ENCODE data around the gene TSPEAR.

TSPEAR gene

GRCh38 chr21:44742418-44743153 is 31.2 kb upstream of the TSPEAR start:
- no peak for TF ChIP-seq TOX (CRISPR knock-in tag; IDR thresholded peaks at IDR 0.05; ENCODE audit: borderline replicate concordance)
- TF ChIP-seq ZC3H10 (CRISPR knock-in tag; IDR thresholded peaks at IDR 0.05): no peak
- TF ChIP-seq OSR1 (CRISPR knock-in tag; IDR thresholded peaks at IDR 0.05): no peak
- TF ChIP-seq ISL1 (CRISPR knock-in tag; IDR thresholded peaks at IDR 0.05): no peak
- TF ChIP-seq ZFP30 (CRISPR knock-in tag; IDR thresholded peaks at IDR 0.05): no peak
- no peak for TF ChIP-seq ZFP3 (CRISPR knock-in tag; IDR thresholded peaks at IDR 0.05)
- TF ChIP-seq RARB (CRISPR knock-in tag; IDR thresholded peaks at IDR 0.05): no peak
- no peak for TF ChIP-seq CREB5 (CRISPR knock-in tag; IDR thresholded peaks at IDR 0.05; ENCODE audit: low read depth)
- no peak for TF ChIP-seq ZNF70 (CRISPR knock-in tag; IDR thresholded peaks at IDR 0.05)
- TF ChIP-seq ZNF565 (CRISPR knock-in tag; conservative IDR thresholded peaks at IDR 0.05; ENCODE audit: low read depth): no peak
- no peak for ATAC-seq

GRCh38 chr21:44741921-44742320 is 30.5 kb upstream of the TSPEAR start:
- TF ChIP-seq TOX (CRISPR knock-in tag; IDR thresholded peaks at IDR 0.05; ENCODE audit: borderline replicate concordance): no peak
- no peak for TF ChIP-seq SNAI2 (CRISPR knock-in tag; IDR thresholded peaks at IDR 0.05)
- no peak for TF ChIP-seq TCF4 (CRISPR knock-in tag; IDR thresholded peaks at IDR 0.05; ENCODE audit: borderline replicate concordance)
- no peak for TF ChIP-seq BACH2 (CRISPR knock-in tag; IDR thresholded peaks at IDR 0.05; ENCODE audit: borderline replicate concordance)
- TF ChIP-seq CREB5 (CRISPR knock-in tag; IDR thresholded peaks at IDR 0.05; ENCODE audit: low read depth): no peak
- TF ChIP-seq RARB (CRISPR knock-in tag; IDR thresholded peaks at IDR 0.05): no peak
- no peak for TF ChIP-seq ESRRG (CRISPR knock-in tag; IDR thresholded peaks at IDR 0.05)
- TF ChIP-seq ZNF8 (CRISPR knock-in tag; IDR thresholded peaks at IDR 0.05): no peak
- TF ChIP-seq PATZ1 (CRISPR knock-in tag; IDR thresholded peaks at IDR 0.05; ENCODE audit: borderline replicate concordance): no peak
- TF ChIP-seq CSDC2 (CRISPR knock-in tag; IDR thresholded peaks at IDR 0.05): no peak
- TF ChIP-seq, protein P1, sequence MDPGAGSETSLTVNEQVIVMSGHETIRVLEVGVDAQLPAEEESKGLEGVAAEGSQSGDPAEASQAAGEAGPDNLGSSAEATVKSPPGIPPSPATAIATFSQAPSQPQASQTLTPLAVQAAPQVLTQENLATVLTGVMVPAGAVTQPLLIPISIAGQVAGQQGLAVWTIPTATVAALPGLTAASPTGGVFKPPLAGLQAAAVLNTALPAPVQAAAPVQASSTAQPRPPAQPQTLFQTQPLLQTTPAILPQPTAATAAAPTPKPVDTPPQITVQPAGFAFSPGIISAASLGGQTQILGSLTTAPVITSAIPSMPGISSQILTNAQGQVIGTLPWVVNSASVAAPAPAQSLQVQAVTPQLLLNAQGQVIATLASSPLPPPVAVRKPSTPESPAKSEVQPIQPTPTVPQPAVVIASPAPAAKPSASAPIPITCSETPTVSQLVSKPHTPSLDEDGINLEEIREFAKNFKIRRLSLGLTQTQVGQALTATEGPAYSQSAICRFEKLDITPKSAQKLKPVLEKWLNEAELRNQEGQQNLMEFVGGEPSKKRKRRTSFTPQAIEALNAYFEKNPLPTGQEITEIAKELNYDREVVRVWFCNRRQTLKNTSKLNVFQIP (CRISPR knock-in tag; IDR thresholded peaks at IDR 0.05; ENCODE audit: borderline replicate concordance, low read depth): no peak
- TF ChIP-seq ZC3H10 (CRISPR knock-in tag; IDR thresholded peaks at IDR 0.05): no peak
- TF ChIP-seq ARNTL (CRISPR knock-in tag; IDR thresholded peaks at IDR 0.05; ENCODE audit: borderline replicate concordance, low read depth): no peak
- TF ChIP-seq ISL1 (CRISPR knock-in tag; IDR thresholded peaks at IDR 0.05): no peak
- TF ChIP-seq GLIS3 (CRISPR knock-in tag; IDR thresholded peaks at IDR 0.05): no peak
- no peak for TF ChIP-seq PPARA (CRISPR knock-in tag; IDR thresholded peaks at IDR 0.05; ENCODE audit: borderline replicate concordance)
- no peak for TF ChIP-seq ZNF565 (CRISPR knock-in tag; conservative IDR thresholded peaks at IDR 0.05; ENCODE audit: low read depth)
- no peak for TF ChIP-seq ZFP30 (CRISPR knock-in tag; IDR thresholded peaks at IDR 0.05)
- TF ChIP-seq, protein P2, sequence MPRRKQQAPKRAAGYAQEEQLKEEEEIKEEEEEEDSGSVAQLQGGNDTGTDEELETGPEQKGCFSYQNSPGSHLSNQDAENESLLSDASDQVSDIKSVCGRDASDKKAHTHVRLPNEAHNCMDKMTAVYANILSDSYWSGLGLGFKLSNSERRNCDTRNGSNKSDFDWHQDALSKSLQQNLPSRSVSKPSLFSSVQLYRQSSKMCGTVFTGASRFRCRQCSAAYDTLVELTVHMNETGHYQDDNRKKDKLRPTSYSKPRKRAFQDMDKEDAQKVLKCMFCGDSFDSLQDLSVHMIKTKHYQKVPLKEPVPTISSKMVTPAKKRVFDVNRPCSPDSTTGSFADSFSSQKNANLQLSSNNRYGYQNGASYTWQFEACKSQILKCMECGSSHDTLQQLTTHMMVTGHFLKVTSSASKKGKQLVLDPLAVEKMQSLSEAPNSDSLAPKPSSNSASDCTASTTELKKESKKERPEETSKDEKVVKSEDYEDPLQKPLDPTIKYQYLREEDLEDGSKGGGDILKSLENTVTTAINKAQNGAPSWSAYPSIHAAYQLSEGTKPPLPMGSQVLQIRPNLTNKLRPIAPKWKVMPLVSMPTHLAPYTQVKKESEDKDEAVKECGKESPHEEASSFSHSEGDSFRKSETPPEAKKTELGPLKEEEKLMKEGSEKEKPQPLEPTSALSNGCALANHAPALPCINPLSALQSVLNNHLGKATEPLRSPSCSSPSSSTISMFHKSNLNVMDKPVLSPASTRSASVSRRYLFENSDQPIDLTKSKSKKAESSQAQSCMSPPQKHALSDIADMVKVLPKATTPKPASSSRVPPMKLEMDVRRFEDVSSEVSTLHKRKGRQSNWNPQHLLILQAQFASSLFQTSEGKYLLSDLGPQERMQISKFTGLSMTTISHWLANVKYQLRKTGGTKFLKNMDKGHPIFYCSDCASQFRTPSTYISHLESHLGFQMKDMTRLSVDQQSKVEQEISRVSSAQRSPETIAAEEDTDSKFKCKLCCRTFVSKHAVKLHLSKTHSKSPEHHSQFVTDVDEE (CRISPR knock-in tag; IDR thresholded peaks at IDR 0.05): no peak
- no peak for ATAC-seq

All from SK-N-SH treated with all-trans-retinoic acid at 6 μM for 48 hours (cell line).